Ramos (cell line): Measurements from ENCODE around the gene S1PR5.

Source experiments
- in situ Hi-C: fragments of 300-500 bp; cut with MboI; formaldehyde crosslinking; loops from one replicate; pipeline ENCODE4 v1.14.3; 2022; ENCODE audit warnings: low sequenced_read_pairs; ENCODE audit not compliant: unreplicated experiment

The S1PR5 gene

DNA sequence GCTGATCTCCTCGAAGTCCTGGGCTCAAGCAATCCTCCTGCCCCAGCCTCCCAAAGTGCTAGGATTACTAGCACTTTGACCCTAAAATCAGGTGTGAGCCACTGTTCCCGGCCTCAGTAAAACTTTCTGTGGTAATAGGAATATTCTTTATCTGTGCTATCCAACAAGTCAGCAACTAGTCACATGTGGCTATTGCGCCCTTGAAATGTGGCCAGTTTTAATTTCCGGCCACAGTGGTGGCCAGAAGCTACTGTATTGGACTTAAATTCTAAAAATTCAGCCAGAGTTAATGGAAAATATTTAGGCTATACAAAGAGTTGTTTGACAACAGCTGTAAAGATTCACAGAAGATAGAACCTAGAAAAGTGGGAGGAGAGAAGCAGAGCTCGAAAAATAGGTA lies 44.1 kb downstream of the S1PR5 start:
- in situ Hi-C loops, result no loop called here

DNA sequence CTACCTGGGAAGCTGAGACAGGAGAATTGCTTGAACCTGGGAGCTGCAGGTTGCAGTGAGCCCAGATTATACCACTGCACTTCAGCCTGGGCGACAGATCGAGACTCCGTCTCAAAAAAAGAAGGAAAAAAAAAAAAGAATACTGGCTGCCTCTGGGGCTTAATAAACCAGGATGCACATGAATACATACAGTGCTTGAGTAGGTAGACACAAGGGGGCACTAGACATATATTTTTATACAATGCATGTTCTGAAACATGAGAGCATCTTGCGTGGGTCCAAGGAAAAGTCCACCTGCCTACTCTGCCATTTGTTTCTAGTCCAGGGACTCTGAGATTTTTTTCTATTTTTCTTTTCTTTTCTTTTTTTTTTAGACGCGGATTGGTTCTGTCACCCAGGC lies 45.3 kb downstream of the S1PR5 start:
- in situ Hi-C loops, result no loop called here

DNA sequence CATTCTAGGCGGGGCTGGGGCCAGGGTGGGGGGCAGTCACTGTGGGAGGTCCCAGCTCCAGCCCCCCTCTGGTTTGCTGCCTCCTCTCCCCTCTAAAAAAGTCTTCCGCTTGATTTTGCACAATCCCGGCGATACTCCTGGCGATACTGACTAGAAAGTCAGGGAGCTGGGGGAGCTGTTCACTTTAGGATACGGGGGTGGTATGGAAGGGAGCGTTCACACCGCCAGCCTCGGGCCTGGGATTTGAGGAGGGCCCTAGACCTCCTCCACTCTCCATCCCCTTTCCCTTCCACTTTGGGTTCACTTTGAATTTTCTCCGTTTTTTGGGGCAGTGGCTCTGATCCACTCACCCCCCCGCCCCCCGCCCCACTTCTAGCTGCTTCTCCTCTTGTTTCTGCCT lies 49.1 kb downstream of the S1PR5 start:
- in situ Hi-C loops, result no loop called here

DNA sequence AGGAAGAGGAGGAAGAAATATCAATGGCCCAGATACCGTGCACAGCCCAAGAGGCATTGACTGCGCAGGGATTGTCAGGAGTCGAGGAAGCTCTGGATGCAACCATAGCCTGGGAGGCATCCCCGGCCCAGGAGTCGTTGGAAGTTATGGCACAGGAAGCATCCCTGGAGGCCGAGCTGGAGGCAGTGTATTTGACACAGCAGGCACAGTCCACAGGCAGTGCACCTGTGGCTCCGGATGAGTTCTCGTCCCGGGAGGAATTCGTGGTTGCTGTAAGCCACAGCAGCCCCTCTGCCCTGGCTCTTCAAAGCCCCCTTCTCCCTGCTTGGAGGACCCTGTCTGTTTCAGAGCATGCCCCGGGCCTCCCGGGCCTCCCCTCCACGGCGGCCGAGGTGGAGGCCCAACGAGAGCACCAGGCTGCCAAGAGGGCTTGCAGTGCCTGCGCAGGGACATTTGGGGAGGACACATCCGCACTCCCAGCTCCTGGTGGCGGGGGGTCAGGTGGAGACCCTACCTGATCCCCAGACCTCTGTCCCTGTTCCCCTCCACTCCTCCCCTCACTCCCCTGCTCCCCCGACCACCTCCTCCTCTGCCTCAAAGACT lies 50.0 kb downstream of the S1PR5 start:
- in situ Hi-C loops, result no loop called here

DNA sequence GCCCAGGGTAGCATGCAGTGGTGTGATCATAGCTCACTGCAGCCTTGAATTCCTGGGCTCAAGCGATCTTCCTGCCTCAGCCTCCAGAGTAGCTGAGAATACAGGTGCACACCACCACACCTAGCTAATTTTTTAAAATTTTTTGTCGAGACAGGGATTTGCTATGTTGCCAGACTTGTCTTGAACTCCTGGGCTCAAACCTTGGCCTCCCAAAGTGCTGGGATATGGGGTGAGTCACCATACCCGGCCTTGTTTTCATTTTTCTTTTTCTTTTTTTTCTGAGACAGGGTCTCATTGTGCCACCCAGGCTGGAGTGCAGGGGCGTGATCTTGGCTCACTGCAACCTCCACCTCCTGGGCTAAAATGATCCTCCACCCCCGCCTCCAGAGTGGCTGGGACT lies 52.8 kb downstream of the S1PR5 start:
- in situ Hi-C loops, result no loop called here
